WI38 (cell line): ENCODE measurements around the gene NES.

Experiments used
- H3K4me3 ChIP-seq: 2 replicates; pipeline ENCODE4 v1.5.1; 2011; ENCODE audit warnings: low read depth, mild to moderate bottlenecking, control low read depth, low read length
- CTCF ChIP-seq: IDR thresholded peaks from 2 replicates; pipeline ENCODE4 v1.5.1; 2012; ENCODE audit warnings: low read depth, mild to moderate bottlenecking, control low read depth, low read length

Gene NES

GRCh38 chr1:156676820-156677615 is at the start of gene NES:
TSS of gene NES (minus strand) at chr1:156677407. CDS start at chr1:156677264, 143 bp downstream.
- peak within 1 kb of the TSS; percentile 65 for H3K4me3 ChIP-seq
- TF ChIP-seq CTCF, result no peak

- TF ChIP-seq CTCF, result peak; percentile 49
- peak overlapping the region; percentile 85 for H3K4me3 ChIP-seq
Measured at GRCh38 chr1:156726549-156727226, 49.5 kb upstream of the NES start.

- TF ChIP-seq CTCF, result peak; percentile 89
- peak overlapping the region; percentile 52 for H3K4me3 ChIP-seq
Measured at GRCh38 chr1:156725683-156726280, 48.6 kb upstream of the NES start.

- H3K4me3 ChIP-seq, result no peak overlapping the region
- TF ChIP-seq CTCF, result no peak
Measured at GRCh38 chr1:156721535-156721934, 44.3 kb upstream of the NES start.

GRCh38 chr1:156721131-156721530 is 43.9 kb upstream of the NES start:
- no peak for TF ChIP-seq CTCF
- H3K4me3 ChIP-seq, result no peak overlapping the region

GRCh38 chr1:156717351-156717750 is 40.1 kb upstream of the NES start:
- H3K4me3 ChIP-seq, result no peak overlapping the region
- TF ChIP-seq CTCF, result no peak

GRCh38 chr1:156714830-156715229 is 37.6 kb upstream of the NES start:
- TF ChIP-seq CTCF, result no peak
- H3K4me3 ChIP-seq, result no peak overlapping the region
